HG03558 (cell line): ENCODE results near the gene CPAMD8.

ENCODE experiments used
- ATAC-seq: cut with Tn5 transposase; IDR thresholded peaks from one replicate; pipeline ENCODE4 v1.9.1; 2021; ENCODE audit warnings: moderate number of reproducible peaks; ENCODE audit not compliant: unreplicated experiment; ENCODE audit errors: extremely low read depth

The CPAMD8 gene

GRCh38 chr19:16896146-16897028, 130.2 kb downstream of the CPAMD8 start:
- no peak for ATAC-seq

GRCh38 chr19:16895467-16896145, 131.0 kb downstream of the CPAMD8 start:
- ATAC-seq = no peak

- ATAC-seq = no peak
These were observed 132.5 kb downstream of the CPAMD8 start for GRCh38 chr19:16894080-16894479.

GRCh38 chr19:16893686-16893989, 133.0 kb downstream of the CPAMD8 start:
- ATAC-seq = no peak

GRCh38 chr19:16892868-16893685, 133.5 kb downstream of the CPAMD8 start:
- no peak for ATAC-seq

- no peak for ATAC-seq
These were observed 134.2 kb downstream of the CPAMD8 start for GRCh38 chr19:16892436-16892835.

GRCh38 chr19:16891696-16892382, 134.8 kb downstream of the CPAMD8 start:
- ATAC-seq = no peak

- no peak for ATAC-seq
These were observed 136.0 kb downstream of the CPAMD8 start for GRCh38 chr19:16890461-16891184.

GRCh38 chr19:16889883-16890460, 136.6 kb downstream of the CPAMD8 start:
- ATAC-seq = no peak

GRCh38 chr19:16889366-16889882, 137.2 kb downstream of the CPAMD8 start:
- no peak for ATAC-seq

- no peak for ATAC-seq
These were observed 137.8 kb downstream of the CPAMD8 start, which contains the start of gene F2RL3 for GRCh38 chr19:16888629-16889365. Gene F2RL3 (plus strand): TSS chr19:16888999. CDS start chr19:16889190, 191 bp downstream.

GRCh38 chr19:16887353-16888265, 139.0 kb downstream of the CPAMD8 start:
- ATAC-seq = no peak

- no peak for ATAC-seq
These were observed 140.2 kb downstream of the CPAMD8 start for GRCh38 chr19:16886305-16886880.

- ATAC-seq = no peak
These were observed 141.4 kb downstream of the CPAMD8 start for GRCh38 chr19:16885166-16885565.

GRCh38 chr19:16883522-16883921, 143.1 kb downstream of the CPAMD8 start:
- no peak for ATAC-seq

GRCh38 chr19:16882146-16882545, 144.5 kb downstream of the CPAMD8 start:
- no peak for ATAC-seq
